ENCODE measurements around the gene SLC26A1.
"Not testable (repeated sequence)": the region's sequence is repeated elsewhere in the genome, so short reads cannot be mapped to it uniquely, and the experiment has no call there.

SLC26A1 gene

GRCh38 chr4:946517-947471, 46.4 kb downstream of the SLC26A1 start:
- Histone ChIP-seq H3K27me3 (ENCODE audit: insufficient read depth, low read depth, severe bottlenecking) (no peaks in the 10 kb centered on the region), H3K27ac (no peak overlapping the region), H3K9me3 (ENCODE audit: severe bottlenecking) (no peaks in the 10 kb centered on the region), H3K4me3 (ENCODE audit: low read depth, low read length) (no peak overlapping the region), H3K36me3 (peaks cover under 1% of the 10 kb centered on the region; the same call in 1 of the 2 replicates)
- DNase-seq, result no peak
- TF ChIP-seq, protein P1, sequence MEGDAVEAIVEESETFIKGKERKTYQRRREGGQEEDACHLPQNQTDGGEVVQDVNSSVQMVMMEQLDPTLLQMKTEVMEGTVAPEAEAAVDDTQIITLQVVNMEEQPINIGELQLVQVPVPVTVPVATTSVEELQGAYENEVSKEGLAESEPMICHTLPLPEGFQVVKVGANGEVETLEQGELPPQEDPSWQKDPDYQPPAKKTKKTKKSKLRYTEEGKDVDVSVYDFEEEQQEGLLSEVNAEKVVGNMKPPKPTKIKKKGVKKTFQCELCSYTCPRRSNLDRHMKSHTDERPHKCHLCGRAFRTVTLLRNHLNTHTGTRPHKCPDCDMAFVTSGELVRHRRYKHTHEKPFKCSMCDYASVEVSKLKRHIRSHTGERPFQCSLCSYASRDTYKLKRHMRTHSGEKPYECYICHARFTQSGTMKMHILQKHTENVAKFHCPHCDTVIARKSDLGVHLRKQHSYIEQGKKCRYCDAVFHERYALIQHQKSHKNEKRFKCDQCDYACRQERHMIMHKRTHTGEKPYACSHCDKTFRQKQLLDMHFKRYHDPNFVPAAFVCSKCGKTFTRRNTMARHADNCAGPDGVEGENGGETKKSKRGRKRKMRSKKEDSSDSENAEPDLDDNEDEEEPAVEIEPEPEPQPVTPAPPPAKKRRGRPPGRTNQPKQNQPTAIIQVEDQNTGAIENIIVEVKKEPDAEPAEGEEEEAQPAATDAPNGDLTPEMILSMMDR (IDR thresholded peaks at IDR 0.05; ENCODE audit: low read depth, low read length), result no peak

DNA sequence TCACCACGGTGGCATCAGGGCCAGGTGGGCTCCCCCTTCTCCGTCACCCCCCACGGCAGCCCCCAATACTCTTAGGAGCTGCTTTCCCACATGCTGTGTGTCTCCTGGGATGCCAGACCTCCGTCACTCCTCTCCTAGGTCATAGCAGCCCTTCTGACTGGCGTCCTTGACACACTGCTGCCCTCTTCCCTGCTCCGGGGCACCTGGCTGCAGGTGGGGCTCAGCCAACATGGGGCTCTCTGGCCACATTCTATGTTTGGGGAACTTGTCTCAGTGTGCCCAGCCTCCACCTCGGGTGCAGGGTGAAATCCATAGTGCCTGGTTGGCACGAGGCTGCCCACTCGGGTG, 47.1 kb downstream of the SLC26A1 start:
- no peak for DNase-seq
- H3K9me3 ChIP-seq (ENCODE audit: severe bottlenecking), result no peaks in the 10 kb centered on the region
- no peak overlapping the region for H3K4me3 ChIP-seq (ENCODE audit: low read depth, low read length)
- H3K27me3 ChIP-seq (ENCODE audit: insufficient read depth, low read depth, severe bottlenecking), result no peaks in the 10 kb centered on the region
- H3K27ac ChIP-seq, result no peak overlapping the region
- no peaks in the 10 kb centered on the region for H3K36me3 ChIP-seq
- TF ChIP-seq, protein P1 (IDR thresholded peaks at IDR 0.05; ENCODE audit: low read depth, low read length), result no peak

DNA sequence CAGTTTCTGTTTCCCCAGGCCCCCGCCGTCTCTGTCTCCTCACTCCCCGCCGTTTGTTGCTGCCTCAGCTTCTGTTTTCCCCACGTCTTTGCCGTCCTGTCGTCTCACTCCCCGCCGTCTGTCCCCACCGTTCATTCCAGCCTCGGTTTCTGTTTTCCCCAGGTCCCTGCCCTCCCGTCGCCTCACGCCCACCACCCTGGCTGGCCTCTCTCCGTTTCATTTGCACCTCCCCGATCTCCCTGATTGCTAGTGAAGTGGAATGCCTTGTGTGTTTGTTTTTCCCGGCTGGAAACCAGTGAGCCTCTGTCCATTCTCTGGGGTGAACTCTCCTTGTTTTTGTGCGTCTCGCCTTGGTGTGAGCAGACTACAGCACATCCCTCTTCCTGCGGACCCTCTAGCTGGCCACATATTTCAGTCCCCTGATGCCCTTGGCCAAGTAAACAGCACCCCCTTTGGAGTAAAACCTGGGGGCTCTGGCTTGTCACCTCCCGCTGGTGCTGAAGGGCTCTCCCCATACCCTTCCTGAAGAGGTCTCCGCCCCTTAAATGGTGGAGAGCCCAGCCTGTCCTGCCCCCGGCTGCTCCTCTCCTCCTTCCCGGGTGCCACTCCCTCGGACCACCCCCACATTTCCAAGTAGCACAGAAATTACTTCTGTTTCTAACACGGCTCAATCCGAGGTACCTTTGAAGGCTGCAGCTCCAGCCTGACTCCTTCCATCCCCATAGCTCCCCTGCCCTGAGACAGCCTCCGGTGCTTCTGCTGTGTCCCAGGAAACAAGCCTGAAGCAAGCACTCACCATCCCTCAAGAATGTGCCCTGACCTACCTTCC, 47.7 kb downstream of the SLC26A1 start:
- no peak for DNase-seq
- H3K9me3 ChIP-seq (ENCODE audit: severe bottlenecking), result no peaks in the 10 kb centered on the region
- no peaks in the 10 kb centered on the region for H3K36me3 ChIP-seq
- no peaks in the 10 kb centered on the region for H3K27me3 ChIP-seq (ENCODE audit: insufficient read depth, low read depth, severe bottlenecking)
- H3K4me3 ChIP-seq (ENCODE audit: low read depth, low read length), result no peak overlapping the region
- TF ChIP-seq, protein P1 (IDR thresholded peaks at IDR 0.05; ENCODE audit: low read depth, low read length), result no peak
- H3K27ac ChIP-seq, result no peak overlapping the region

DNA sequence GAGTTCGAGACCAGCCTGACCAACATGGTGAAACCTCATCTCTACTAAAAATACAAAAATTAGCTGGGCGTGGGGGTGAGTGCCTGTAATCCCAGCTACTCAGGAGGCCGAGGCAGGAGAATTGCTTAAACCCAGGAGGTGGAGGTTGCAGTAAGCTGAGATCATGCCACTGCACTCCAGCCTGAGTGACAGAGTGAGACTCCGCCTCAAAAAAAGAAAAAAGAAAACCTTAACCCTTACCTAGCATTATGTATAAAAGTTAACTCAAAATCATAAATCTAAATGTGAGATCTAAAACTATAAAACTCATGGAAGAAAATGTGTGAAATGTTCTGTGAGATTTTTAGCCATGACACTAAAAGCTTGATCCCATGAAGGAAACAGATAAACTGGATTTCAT, 53.7 kb downstream of the SLC26A1 start:
- not testable (repeated sequence) for H3K36me3 ChIP-seq; DNase-seq; H3K27me3 ChIP-seq (ENCODE audit: insufficient read depth, low read depth, severe bottlenecking); H3K9me3 ChIP-seq (ENCODE audit: severe bottlenecking); H3K4me3 ChIP-seq (ENCODE audit: low read depth, low read length); H3K27ac ChIP-seq

Data from WERI-Rb-1 (cell line).